Measurements from ENCODE around the gene OR1I1.
"Not testable (repeated sequence)": the region's sequence is repeated elsewhere in the genome, so short reads cannot be mapped to it uniquely, and the experiment has no call there.

Gene OR1I1

GRCh38 chr19:15081911-15082310 lies at the start of gene OR1I1:
Gene OR1I1, plus strand, starts transcription at chr19:15082211. Its CDS starts 4,855 bp downstream, at chr19:15087066.
- no peak for DNase-seq

GRCh38 chr19:15035795-15036311 lies 46.2 kb upstream of the OR1I1 start:
- DNase-seq = no peak

- peak; percentile 60 for DNase-seq
Measured at GRCh38 chr19:15037586-15037985, 44.4 kb upstream of the OR1I1 start.

- DNase-seq = peak; percentile 79
Measured at GRCh38 chr19:15038294-15038693, 43.7 kb upstream of the OR1I1 start.

- DNase-seq = no peak
Measured at GRCh38 chr19:15042003-15042402, 40.0 kb upstream of the OR1I1 start.

GRCh38 chr19:15042826-15043225 lies 39.2 kb upstream of the OR1I1 start:
- DNase-seq = no peak

- no peak for DNase-seq
Measured at GRCh38 chr19:15045506-15045905, 36.5 kb upstream of the OR1I1 start.

- DNase-seq = no peak
Measured at GRCh38 chr19:15047680-15048079, 34.3 kb upstream of the OR1I1 start.

- no peak for DNase-seq
Measured at GRCh38 chr19:15048128-15048527, 33.9 kb upstream of the OR1I1 start.

GRCh38 chr19:15048885-15049541 lies 33.0 kb upstream of the OR1I1 start, which contains the start of gene CASP14:
Gene CASP14, plus strand, starts transcription at chr19:15049480. Its CDS starts 2,772 bp downstream, at chr19:15052252.
- DNase-seq = no peak

- DNase-seq = no peak
Measured at GRCh38 chr19:15050639-15051038, 31.4 kb upstream of the OR1I1 start.

GRCh38 chr19:15062036-15062435 lies 20.0 kb upstream of the OR1I1 start:
- DNase-seq = no peak

GRCh38 chr19:15070386-15070785 lies 11.6 kb upstream of the OR1I1 start:
- DNase-seq = not testable (repeated sequence)

- DNase-seq = no peak
Measured at GRCh38 chr19:15072930-15073647, 8.9 kb upstream of the OR1I1 start.

- DNase-seq = no peak
Measured at GRCh38 chr19:15074371-15074770, 7.6 kb upstream of the OR1I1 start.

GRCh38 chr19:15075806-15076205 lies 6.2 kb upstream of the OR1I1 start:
- DNase-seq = no peak

- DNase-seq = not testable (repeated sequence)
Measured at GRCh38 chr19:15080002-15080401, 2.0 kb upstream of the OR1I1 start.

- DNase-seq = no peak
Measured at GRCh38 chr19:15087182-15087581, 5.2 kb downstream of the OR1I1 start.

- DNase-seq = peak; percentile 25
Measured at GRCh38 chr19:15091918-15092753, 10.1 kb downstream of the OR1I1 start.

GRCh38 chr19:15093001-15093400 lies 11.0 kb downstream of the OR1I1 start:
- DNase-seq = no peak

GRCh38 chr19:15096223-15096622 lies 14.2 kb downstream of the OR1I1 start:
- no peak for DNase-seq

GRCh38 chr19:15097980-15098379 lies 16.0 kb downstream of the OR1I1 start:
- not testable (repeated sequence) for DNase-seq

GRCh38 chr19:15098460-15098859 lies 16.4 kb downstream of the OR1I1 start:
- no peak for DNase-seq
